Measurements from ENCODE around the gene GABRR2. TPM values are rescaled to one million over a fixed set of nuclear protein-coding genes. Genes with fewer than 3 reads are reported as not detected.
A peak's percentile ranks its signal among the peaks of the same experiment; 100 is the strongest.

Gene GABRR2
- polyA plus RNA-seq, 1 donor, result 0.55 TPM

GRCh38 chr6:89275900-89276299, 39.2 kb downstream of the GABRR2 start:
- Histone ChIP-seq H3K27me3 (ENCODE audit: control insufficient read depth, insufficient read depth, low read length) (no peaks in the 10 kb centered on the region), H3K27ac (ENCODE audit: low read length) (no peak overlapping the region), H3K4me1 (ENCODE audit: control insufficient read depth, insufficient read depth, low read length) (peaks cover 2% of the 10 kb centered on the region), H3K36me3 (ENCODE audit: control insufficient read depth, insufficient read depth, low read length) (no peaks in the 10 kb centered on the region), H3K4me3 (ENCODE audit: low read length) (no peak overlapping the region), H3K9me3 (ENCODE audit: control insufficient read depth, low read depth, low read length) (no peaks in the 10 kb centered on the region)
- WGBS (ENCODE audit: insufficient coverage, low lambda C conversion rate), result no CpG with 5 or more reads among the region's 4 CpGs
- DNase-seq, result no peak

GRCh38 chr6:89273816-89274215, 41.3 kb downstream of the GABRR2 start:
- H3K4me3 ChIP-seq (ENCODE audit: low read length), result no peak overlapping the region
- H3K36me3 ChIP-seq (ENCODE audit: control insufficient read depth, insufficient read depth, low read length), result no peaks in the 10 kb centered on the region
- H3K4me1 ChIP-seq (ENCODE audit: control insufficient read depth, insufficient read depth, low read length), result peaks cover 2% of the 10 kb centered on the region
- H3K27me3 ChIP-seq (ENCODE audit: control insufficient read depth, insufficient read depth, low read length), result no peaks in the 10 kb centered on the region
- no peaks in the 10 kb centered on the region for H3K9me3 ChIP-seq (ENCODE audit: control insufficient read depth, low read depth, low read length)
- H3K27ac ChIP-seq (ENCODE audit: low read length), result no peak overlapping the region
- DNase-seq, result no peak
- no CpG with 5 or more reads among the region's 3 CpGs for WGBS (ENCODE audit: insufficient coverage, low lambda C conversion rate)

GRCh38 chr6:89272596-89272995, 42.5 kb downstream of the GABRR2 start:
- DNase-seq, result peak; percentile 46 to 58
- H3K27me3 ChIP-seq (ENCODE audit: control insufficient read depth, insufficient read depth, low read length), result no peaks in the 10 kb centered on the region
- no peaks in the 10 kb centered on the region for H3K9me3 ChIP-seq (ENCODE audit: control insufficient read depth, low read depth, low read length)
- peaks cover 2% of the 10 kb centered on the region for H3K4me1 ChIP-seq (ENCODE audit: control insufficient read depth, insufficient read depth, low read length)
- no peaks in the 10 kb centered on the region for H3K36me3 ChIP-seq (ENCODE audit: control insufficient read depth, insufficient read depth, low read length)
- H3K27ac ChIP-seq (ENCODE audit: low read length), result no peak overlapping the region
- no peak overlapping the region for H3K4me3 ChIP-seq (ENCODE audit: low read length)
- WGBS (ENCODE audit: insufficient coverage, low lambda C conversion rate), result no CpG with 5 or more reads among the region's 11 CpGs

- no peaks in the 10 kb centered on the region for H3K9me3 ChIP-seq (ENCODE audit: control insufficient read depth, low read depth, low read length)
- no peak overlapping the region for H3K4me3 ChIP-seq (ENCODE audit: low read length)
- H3K4me1 ChIP-seq (ENCODE audit: control insufficient read depth, insufficient read depth, low read length), result peaks cover 2% of the 10 kb centered on the region
- H3K27me3 ChIP-seq (ENCODE audit: control insufficient read depth, insufficient read depth, low read length), result no peaks in the 10 kb centered on the region
- H3K27ac ChIP-seq (ENCODE audit: low read length), result no peak overlapping the region
- DNase-seq, result no peak
- H3K36me3 ChIP-seq (ENCODE audit: control insufficient read depth, insufficient read depth, low read length), result no peaks in the 10 kb centered on the region
- WGBS (ENCODE audit: insufficient coverage, low lambda C conversion rate), result 100% methylated on average over 1 of the region's 14 CpGs
Measured at GRCh38 chr6:89270951-89271721, 44.0 kb downstream of the GABRR2 start.

GRCh38 chr6:89269981-89270380, 45.1 kb downstream of the GABRR2 start:
- Histone ChIP-seq H3K27ac (ENCODE audit: low read length) (no peak overlapping the region), H3K4me1 (ENCODE audit: control insufficient read depth, insufficient read depth, low read length) (peaks cover 2% of the 10 kb centered on the region), H3K9me3 (ENCODE audit: control insufficient read depth, low read depth, low read length) (no peaks in the 10 kb centered on the region), H3K36me3 (ENCODE audit: control insufficient read depth, insufficient read depth, low read length) (no peaks in the 10 kb centered on the region), H3K4me3 (ENCODE audit: low read length) (no peak overlapping the region), H3K27me3 (ENCODE audit: control insufficient read depth, insufficient read depth, low read length) (no peaks in the 10 kb centered on the region)
- WGBS (ENCODE audit: insufficient coverage, low lambda C conversion rate), result 100% methylated on average over 1 of the region's 3 CpGs
- no peak for DNase-seq

- DNase-seq, result no peak
- H3K9me3 ChIP-seq (ENCODE audit: control insufficient read depth, low read depth, low read length), result no peaks in the 10 kb centered on the region
Measured at GRCh38 chr6:89269252-89269651, 45.8 kb downstream of the GABRR2 start.

GRCh38 chr6:89268776-89269175, 46.3 kb downstream of the GABRR2 start:
- H3K4me3 ChIP-seq (ENCODE audit: low read length), result no peak overlapping the region
- H3K36me3 ChIP-seq (ENCODE audit: control insufficient read depth, insufficient read depth, low read length), result no peaks in the 10 kb centered on the region
- DNase-seq, result no peak
- H3K4me1 ChIP-seq (ENCODE audit: control insufficient read depth, insufficient read depth, low read length), result peaks cover 2% of the 10 kb centered on the region
- no peak overlapping the region for H3K27ac ChIP-seq (ENCODE audit: low read length)
- WGBS (ENCODE audit: insufficient coverage, low lambda C conversion rate), result no CpG with 5 or more reads among the region's 7 CpGs
- H3K9me3 ChIP-seq (ENCODE audit: control insufficient read depth, low read depth, low read length), result no peaks in the 10 kb centered on the region
- no peaks in the 10 kb centered on the region for H3K27me3 ChIP-seq (ENCODE audit: control insufficient read depth, insufficient read depth, low read length)

More at GRCh38 chr6:89269252-89269651, 45.8 kb downstream of the GABRR2 start:
- Histone ChIP-seq H3K36me3 (ENCODE audit: control insufficient read depth, insufficient read depth, low read length) (no peaks in the 10 kb centered on the region), H3K27ac (ENCODE audit: low read length) (no peak overlapping the region), H3K4me1 (ENCODE audit: control insufficient read depth, insufficient read depth, low read length) (peaks cover 2% of the 10 kb centered on the region), H3K4me3 (ENCODE audit: low read length) (no peak overlapping the region), H3K27me3 (ENCODE audit: control insufficient read depth, insufficient read depth, low read length) (no peaks in the 10 kb centered on the region)
- no CpG with 5 or more reads among the region's 3 CpGs for WGBS (ENCODE audit: insufficient coverage, low lambda C conversion rate)

- no peak for DNase-seq
- Histone ChIP-seq H3K36me3 (ENCODE audit: control insufficient read depth, insufficient read depth, low read length) (no peaks in the 10 kb centered on the region), H3K27ac (ENCODE audit: low read length) (no peak overlapping the region), H3K27me3 (ENCODE audit: control insufficient read depth, insufficient read depth, low read length) (no peaks in the 10 kb centered on the region), H3K9me3 (ENCODE audit: control insufficient read depth, low read depth, low read length) (no peaks in the 10 kb centered on the region), H3K4me3 (ENCODE audit: low read length) (no peak overlapping the region), H3K4me1 (ENCODE audit: control insufficient read depth, insufficient read depth, low read length) (peaks cover 2% of the 10 kb centered on the region)
- 100% methylated on average over 2 of the region's 4 CpGs for WGBS (ENCODE audit: insufficient coverage, low lambda C conversion rate)
Measured at GRCh38 chr6:89267918-89268317, 47.2 kb downstream of the GABRR2 start.

- H3K9me3 ChIP-seq (ENCODE audit: control insufficient read depth, low read depth, low read length), result no peaks in the 10 kb centered on the region
- H3K27me3 ChIP-seq (ENCODE audit: control insufficient read depth, insufficient read depth, low read length), result no peaks in the 10 kb centered on the region
- no peaks in the 10 kb centered on the region for H3K4me1 ChIP-seq (ENCODE audit: control insufficient read depth, insufficient read depth, low read length)
- DNase-seq, result no peak
- H3K27ac ChIP-seq (ENCODE audit: low read length), result no peak overlapping the region
- 100% methylated on average over 1 of the region's 20 CpGs for WGBS (ENCODE audit: insufficient coverage, low lambda C conversion rate)
- H3K36me3 ChIP-seq (ENCODE audit: control insufficient read depth, insufficient read depth, low read length), result no peaks in the 10 kb centered on the region
- H3K4me3 ChIP-seq (ENCODE audit: low read length), result no peak overlapping the region
Measured at GRCh38 chr6:89264296-89264695, 50.8 kb downstream of the GABRR2 start.

- Histone ChIP-seq H3K4me1 (ENCODE audit: control insufficient read depth, insufficient read depth, low read length) (no peaks in the 10 kb centered on the region), H3K36me3 (ENCODE audit: control insufficient read depth, insufficient read depth, low read length) (no peaks in the 10 kb centered on the region), H3K27me3 (ENCODE audit: control insufficient read depth, insufficient read depth, low read length) (no peaks in the 10 kb centered on the region), H3K9me3 (ENCODE audit: control insufficient read depth, low read depth, low read length) (no peaks in the 10 kb centered on the region), H3K27ac (ENCODE audit: low read length) (no peak overlapping the region), H3K4me3 (ENCODE audit: low read length) (no peak overlapping the region)
- 0% methylated on average over 1 of the region's 5 CpGs for WGBS (ENCODE audit: insufficient coverage, low lambda C conversion rate)
- DNase-seq, result peak; percentile 16 to 61
Measured at GRCh38 chr6:89260832-89261231, 54.3 kb downstream of the GABRR2 start.

- no peak overlapping the region for H3K4me3 ChIP-seq (ENCODE audit: low read length)
- no CpG with 5 or more reads among the region's 4 CpGs for WGBS (ENCODE audit: insufficient coverage, low lambda C conversion rate)
- H3K27ac ChIP-seq (ENCODE audit: low read length), result no peak overlapping the region
- no peaks in the 10 kb centered on the region for H3K27me3 ChIP-seq (ENCODE audit: control insufficient read depth, insufficient read depth, low read length)
- no peaks in the 10 kb centered on the region for H3K4me1 ChIP-seq (ENCODE audit: control insufficient read depth, insufficient read depth, low read length)
- H3K36me3 ChIP-seq (ENCODE audit: control insufficient read depth, insufficient read depth, low read length), result no peaks in the 10 kb centered on the region
- no peaks in the 10 kb centered on the region for H3K9me3 ChIP-seq (ENCODE audit: control insufficient read depth, low read depth, low read length)
- no peak for DNase-seq
Measured at GRCh38 chr6:89260310-89260709, 54.8 kb downstream of the GABRR2 start.

Measured in large intestine (tissue), 3 donors.